Measurements from ENCODE around the gene CDON.

Gene CDON

GRCh38 chr11:126103150-126103549, 40.5 kb upstream of the CDON start:
- H3K27ac ChIP-seq = no peak overlapping the region
- TF ChIP-seq CTCF (conservative IDR thresholded peaks at IDR 0.05) (no peak), ZFX (IDR thresholded peaks at IDR 0.05) (no peak)

- TF ChIP-seq ZFX (IDR thresholded peaks at IDR 0.05) (no peak), CTCF (conservative IDR thresholded peaks at IDR 0.05) (no peak)
- no peak overlapping the region for H3K27ac ChIP-seq
Measured at GRCh38 chr11:126102436-126102981, 39.8 kb upstream of the CDON start.

GRCh38 chr11:126101930-126102283, 39.2 kb upstream of the CDON start:
- no peak overlapping the region for H3K27ac ChIP-seq
- TF ChIP-seq ZFX (IDR thresholded peaks at IDR 0.05) (no peak), CTCF (conservative IDR thresholded peaks at IDR 0.05) (no peak)

- H3K27ac ChIP-seq = no peak overlapping the region
Measured at GRCh38 chr11:126101251-126101929, 38.7 kb upstream of the CDON start.

GRCh38 chr11:126100716-126101115, 38.0 kb upstream of the CDON start:
- no peak overlapping the region for H3K27ac ChIP-seq
- TF ChIP-seq CTCF (conservative IDR thresholded peaks at IDR 0.05) (no peak), ZFX (IDR thresholded peaks at IDR 0.05) (no peak)

More at GRCh38 chr11:126101251-126101929, 38.7 kb upstream of the CDON start:
- no peak for TF ChIP-seq CTCF (conservative IDR thresholded peaks at IDR 0.05)
- no peak for TF ChIP-seq ZFX (IDR thresholded peaks at IDR 0.05)

GRCh38 chr11:126098204-126098769, 35.6 kb upstream of the CDON start:
- TF ChIP-seq ZFX (IDR thresholded peaks at IDR 0.05) = no peak
- TF ChIP-seq CTCF (conservative IDR thresholded peaks at IDR 0.05) = no peak

GRCh38 chr11:126095745-126096144, 33.1 kb upstream of the CDON start:
- H3K27ac ChIP-seq = no peak overlapping the region
- TF ChIP-seq CTCF (conservative IDR thresholded peaks at IDR 0.05) (no peak), ZFX (IDR thresholded peaks at IDR 0.05) (no peak)

More at GRCh38 chr11:126098204-126098769, 35.6 kb upstream of the CDON start:
- no peak overlapping the region for H3K27ac ChIP-seq
